Measurements from ENCODE around the gene CENPP. TPM values are rescaled to one million over a fixed set of nuclear protein-coding genes. Genes with fewer than 3 reads are reported as not detected.
"Not testable (repeated sequence)": the region's sequence is repeated elsewhere in the genome, so short reads cannot be mapped to it uniquely, and the experiment has no call there.

Gene CENPP
- total RNA-seq, 1 donor from 2014 or later, result 27.2 TPM

- intact Hi-C loops (cut with micrococcal nuclease), result no loop called here
Measured at GRCh38 chr9:92527832-92528521, 202.2 kb downstream of the CENPP start.

- intact Hi-C loops (cut with micrococcal nuclease), result no loop called here
Measured at GRCh38 chr9:92528522-92528849, 202.7 kb downstream of the CENPP start.

GRCh38 chr9:92529124-92529523 is 203.4 kb downstream of the CENPP start:
- intact Hi-C loops (cut with micrococcal nuclease), result no loop called here

DNA sequence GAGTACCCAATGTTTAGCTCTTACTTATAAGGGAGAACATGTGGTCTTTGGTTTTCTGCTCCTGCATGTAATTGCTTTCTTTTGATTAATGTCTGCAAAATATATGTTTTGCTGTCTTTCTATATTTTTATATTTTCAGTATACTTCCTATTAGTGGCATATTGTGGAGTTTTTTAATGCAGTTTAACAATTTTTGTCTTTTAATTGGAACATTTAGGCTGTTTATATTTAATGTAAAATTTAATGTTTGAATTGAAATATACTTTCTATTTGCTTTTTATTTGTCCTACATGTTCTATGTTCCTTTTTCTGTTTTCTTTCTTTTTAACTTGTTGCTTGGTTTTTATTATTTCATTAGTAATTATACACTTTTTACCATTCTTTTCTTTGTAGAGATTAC is 205.1 kb downstream of the CENPP start:
- intact Hi-C loops (cut with micrococcal nuclease), result no loop called here

GRCh38 chr9:92534204-92534603 is 208.5 kb downstream of the CENPP start:
- intact Hi-C loops (cut with micrococcal nuclease), result no loop called here

DNA sequence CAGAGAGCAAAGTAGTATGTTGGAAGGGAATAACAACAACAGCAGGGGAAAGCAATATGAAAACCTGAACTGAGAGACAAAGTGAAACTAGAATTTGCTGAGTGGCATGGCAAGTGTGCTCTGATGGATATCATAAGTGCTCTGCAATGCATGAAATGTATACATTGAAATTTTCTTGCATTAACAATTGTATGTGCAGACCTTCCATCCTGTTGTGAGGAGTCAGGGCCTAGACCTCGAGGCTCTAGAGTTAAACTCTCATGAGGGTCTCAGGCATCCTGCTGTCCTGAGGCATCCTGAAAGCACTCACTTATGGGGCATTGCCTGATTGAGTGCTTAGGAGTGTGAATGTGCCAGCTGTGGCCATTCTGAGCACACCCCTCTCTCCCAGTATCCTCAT is 208.9 kb downstream of the CENPP start:
- intact Hi-C loops (cut with micrococcal nuclease), result no loop called here

GRCh38 chr9:92535940-92536850 is 210.4 kb downstream of the CENPP start, which contains the start of gene ECM2:
Gene ECM2, minus strand, starts transcription at chr9:92535990. Its CDS starts 13,124 bp downstream, at chr9:92522866.
- intact Hi-C loops (cut with micrococcal nuclease), result no loop called here

- intact Hi-C loops (cut with micrococcal nuclease), result no loop called here
Measured at GRCh38 chr9:92538541-92538940, 212.8 kb downstream of the CENPP start.

GRCh38 chr9:92543972-92544371 is 218.2 kb downstream of the CENPP start:
- intact Hi-C loops (cut with micrococcal nuclease), result no loop called here

- intact Hi-C loops (cut with micrococcal nuclease), result no loop called here
Measured at GRCh38 chr9:92545002-92545510, 219.3 kb downstream of the CENPP start.

- intact Hi-C loops (cut with micrococcal nuclease), result no loop called here
Measured at GRCh38 chr9:92547356-92547755, 221.6 kb downstream of the CENPP start.

DNA sequence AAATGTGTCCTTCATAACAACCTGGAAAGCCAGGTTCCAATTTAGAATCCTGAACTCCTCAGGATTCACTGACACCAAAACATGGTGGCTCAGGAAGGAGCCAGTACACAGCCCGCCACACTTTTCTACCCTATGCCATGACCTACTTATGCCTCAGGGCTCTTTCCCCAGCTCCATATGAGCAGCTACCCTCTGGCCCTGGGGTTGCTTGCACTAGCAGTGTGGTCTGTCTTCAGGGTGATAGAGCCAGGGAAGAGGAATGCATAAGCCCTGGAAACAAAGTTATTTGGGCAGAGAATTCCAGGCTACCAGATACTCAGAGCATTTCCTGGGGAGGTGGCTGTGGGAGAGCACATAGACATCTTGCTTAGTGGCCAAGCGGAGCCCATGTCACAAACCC is 225.0 kb downstream of the CENPP start:
- intact Hi-C loops (cut with micrococcal nuclease), result no loop called here

- intact Hi-C loops (cut with micrococcal nuclease), result no loop called here
Measured at GRCh38 chr9:92558612-92559374, 233.0 kb downstream of the CENPP start.

GRCh38 chr9:92561374-92562330 is 235.9 kb downstream of the CENPP start:
- intact Hi-C loops (cut with micrococcal nuclease), result no loop called here

GRCh38 chr9:92562461-92562967 is 236.8 kb downstream of the CENPP start:
- intact Hi-C loops (cut with micrococcal nuclease), result no loop called here

DNA sequence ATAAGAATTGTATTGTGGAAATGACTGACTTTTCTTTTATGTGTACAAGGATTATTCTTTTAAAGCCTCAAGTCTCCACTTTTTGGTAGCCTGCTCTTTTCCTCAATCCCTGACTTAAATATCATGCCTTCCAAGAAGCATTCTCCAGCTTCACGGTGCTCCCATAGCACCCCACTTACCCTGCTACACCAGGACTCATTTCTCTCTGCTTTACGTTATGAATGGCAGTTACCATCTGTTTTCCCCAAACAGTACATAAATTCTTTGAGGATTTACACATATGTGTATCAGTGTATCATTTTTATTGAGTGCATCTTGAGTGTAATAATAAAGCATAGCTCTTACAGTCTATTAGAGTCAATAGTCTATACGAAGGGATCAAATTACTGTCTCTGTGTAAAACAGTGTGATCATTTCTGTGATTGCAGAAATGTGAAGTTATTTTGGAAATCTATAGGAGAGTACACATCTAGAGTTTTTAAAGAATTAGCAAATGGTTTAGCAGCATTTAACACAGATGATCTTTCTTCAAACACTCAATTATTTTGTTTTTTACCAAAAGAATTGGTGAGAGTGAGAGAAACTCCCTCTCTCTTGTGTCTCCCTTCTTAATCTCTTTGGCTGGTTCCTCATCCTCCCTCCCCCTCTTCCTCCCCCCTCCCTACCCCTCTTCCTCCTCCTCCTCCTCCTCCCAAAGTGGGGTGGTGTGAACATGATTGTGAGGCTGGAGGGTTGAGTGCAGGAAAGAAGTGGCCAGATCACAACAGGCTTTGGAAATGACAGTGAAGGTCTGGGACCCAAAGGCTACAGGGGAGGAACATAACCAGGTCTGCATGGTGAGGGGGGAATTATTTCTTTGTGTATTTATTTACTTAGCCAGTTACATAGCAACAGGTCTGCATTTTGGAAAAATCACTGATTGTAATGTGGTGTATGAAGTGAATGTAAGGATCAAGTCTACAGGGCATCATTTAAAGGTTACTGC is 237.7 kb downstream of the CENPP start:
- intact Hi-C loops (cut with micrococcal nuclease), result no loop called here

- intact Hi-C loops (cut with micrococcal nuclease), result no loop called here
Measured at GRCh38 chr9:92564504-92564903, 238.8 kb downstream of the CENPP start.

GRCh38 chr9:92564982-92565381 is 239.2 kb downstream of the CENPP start:
- intact Hi-C loops (cut with micrococcal nuclease), result no loop called here

GRCh38 chr9:92571871-92572270 is 246.1 kb downstream of the CENPP start:
- intact Hi-C loops (cut with micrococcal nuclease), result not testable (repeated sequence)
